Bone marrow (tissue), 2 donors: ENCODE data around the gene S100A4.
"Not testable (repeated sequence)": the region's sequence is repeated elsewhere in the genome, so short reads cannot be mapped to it uniquely, and the experiment has no call there.

Source experiments
- DNase-seq, 2 donors: peaks; one replicate each; lab custom pipeline; 2025; lab: John Stamatoyannopoulos, UW

S100A4 gene

GRCh38 chr1:153533689-153534201 is 11.9 kb downstream of the S100A4 start:
- no peak for DNase-seq

DNA sequence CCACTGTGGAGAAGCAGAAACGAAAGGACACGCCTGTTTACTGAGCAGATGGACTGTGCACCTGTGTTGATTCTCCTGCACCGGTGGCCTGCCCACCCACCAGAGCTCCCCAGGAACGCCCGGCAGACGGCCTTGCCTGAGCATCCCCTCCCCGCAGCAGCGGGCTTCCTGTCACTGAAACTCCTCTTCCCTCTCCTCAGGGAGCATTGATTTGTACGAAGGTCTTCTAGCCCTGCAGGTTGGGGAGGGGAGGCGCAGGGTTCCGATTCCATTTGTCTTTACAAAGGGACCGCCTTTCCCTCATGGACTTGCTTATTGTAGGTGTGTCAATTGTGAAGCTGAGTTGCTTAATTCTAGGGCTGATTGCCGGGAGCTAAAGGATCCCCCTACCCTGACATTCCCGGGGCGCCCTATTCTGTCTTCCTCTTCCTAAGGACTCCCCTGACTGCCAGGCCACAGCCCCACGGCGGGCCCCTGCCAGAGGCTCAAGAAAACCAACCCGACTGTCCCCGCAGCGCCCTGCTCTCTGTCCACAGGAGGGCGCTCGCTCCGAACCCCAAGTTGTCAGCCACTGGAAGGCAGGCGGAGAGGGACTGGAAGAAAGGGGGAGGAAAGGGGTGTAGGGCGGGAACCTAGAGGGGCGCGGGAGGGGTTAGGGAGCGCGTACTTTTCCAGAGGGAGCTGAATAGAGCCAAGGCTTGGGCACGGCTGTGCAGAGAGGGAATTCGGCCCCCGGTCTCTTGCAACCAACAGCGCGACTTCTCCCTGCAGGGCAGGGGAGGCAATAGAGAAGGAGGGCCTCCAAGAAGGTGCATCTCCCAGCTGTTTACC is 12.6 kb downstream of the S100A4 start:
- DNase-seq: peak; percentile 54 to 82

- DNase-seq: peak in 1 of 2 donors; percentile 53
Measured at GRCh38 chr1:153532181-153532580, 13.4 kb downstream of the S100A4 start.

GRCh38 chr1:153531638-153532037 is 14.0 kb downstream of the S100A4 start:
- no peak for DNase-seq

- no peak for DNase-seq
Measured at GRCh38 chr1:153527683-153528040, 17.9 kb downstream of the S100A4 start.

GRCh38 chr1:153527023-153527682 is 18.5 kb downstream of the S100A4 start:
- no peak for DNase-seq

GRCh38 chr1:153526132-153526543 is 19.5 kb downstream of the S100A4 start:
- DNase-seq: no peak

GRCh38 chr1:153525088-153525728 is 20.4 kb downstream of the S100A4 start:
- no peak for DNase-seq

DNA sequence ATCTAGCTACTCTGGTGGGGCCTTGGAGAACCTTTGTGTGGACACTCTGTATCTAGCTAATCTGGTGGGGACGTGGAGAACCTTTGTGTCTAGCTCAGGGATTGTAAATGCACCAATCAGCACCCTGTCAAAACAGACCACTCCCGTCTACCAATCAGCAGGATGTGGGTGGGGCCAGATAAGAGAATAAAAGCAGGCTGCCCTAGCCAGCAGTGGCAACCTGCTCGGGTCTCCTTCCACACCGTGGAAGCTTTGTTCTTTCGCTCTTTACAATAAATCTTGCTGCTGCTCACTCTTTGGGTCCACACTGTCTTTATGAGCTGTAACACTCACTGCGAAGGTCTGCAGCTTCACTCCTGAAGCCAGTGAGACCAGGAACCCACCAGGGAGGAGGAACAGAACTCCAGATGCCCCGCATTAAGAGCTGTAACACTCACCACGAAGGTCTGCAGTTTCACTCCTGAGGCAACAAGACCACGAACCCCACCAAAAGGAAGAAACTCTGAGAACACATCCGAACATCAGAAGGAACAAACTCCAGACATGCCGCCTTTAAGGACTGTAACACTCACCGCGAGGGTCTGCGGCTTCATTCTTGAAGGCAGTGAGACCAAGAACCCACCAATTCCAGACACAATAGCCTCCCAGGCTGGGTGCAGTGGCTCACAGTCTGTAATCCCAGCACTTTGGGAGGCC is 23.1 kb downstream of the S100A4 start:
- DNase-seq: not testable (repeated sequence)

DNA sequence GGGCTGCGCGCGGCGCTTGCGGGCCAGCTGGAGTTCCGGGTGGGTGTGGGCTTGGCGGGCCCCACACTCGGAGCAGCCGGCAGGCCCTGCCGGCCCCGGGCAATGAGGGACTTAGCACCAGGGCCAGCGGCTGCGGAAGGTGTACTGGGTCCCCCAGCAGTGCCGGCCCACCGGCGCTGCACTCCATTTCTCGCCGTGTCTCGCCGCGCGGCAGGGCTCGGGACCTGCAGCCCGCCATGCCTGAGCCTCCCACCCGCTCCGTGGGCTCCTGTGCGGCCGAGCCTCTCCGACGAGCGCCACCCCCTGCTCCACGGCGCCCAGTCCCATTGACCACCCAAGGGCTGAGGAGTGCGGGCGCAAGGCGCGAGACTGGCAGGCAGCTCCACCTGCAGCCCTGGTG is 23.8 kb downstream of the S100A4 start:
- not testable (repeated sequence) for DNase-seq

GRCh38 chr1:153520818-153521476 is 24.7 kb downstream of the S100A4 start:
- DNase-seq: no peak

GRCh38 chr1:153520137-153520691 is 25.4 kb downstream of the S100A4 start:
- not testable (repeated sequence) for DNase-seq

DNA sequence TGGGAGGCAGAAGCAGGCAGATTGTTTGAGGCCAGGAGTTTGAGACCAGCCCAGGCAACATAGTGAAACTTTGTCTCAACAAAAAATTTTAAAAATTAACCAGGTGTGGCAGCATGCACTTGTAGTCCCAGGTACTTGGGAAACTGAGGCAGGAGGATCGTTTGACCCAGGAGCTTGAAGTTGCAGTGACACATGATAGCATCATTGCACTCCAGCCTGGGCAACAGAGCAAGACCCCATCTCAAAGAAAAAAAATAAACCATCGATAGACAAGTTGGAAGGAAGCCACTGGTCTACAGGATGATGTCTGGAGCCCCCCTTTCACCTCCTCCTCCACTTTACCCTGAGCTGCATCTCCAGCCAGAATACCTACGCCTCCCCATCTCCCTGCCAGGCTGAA is 26.4 kb downstream of the S100A4 start:
- no peak for DNase-seq

- DNase-seq: no peak
Measured at GRCh38 chr1:153515504-153516394, 29.9 kb downstream of the S100A4 start.

- no peak for DNase-seq
Measured at GRCh38 chr1:153513666-153514065, 31.9 kb downstream of the S100A4 start.

DNA sequence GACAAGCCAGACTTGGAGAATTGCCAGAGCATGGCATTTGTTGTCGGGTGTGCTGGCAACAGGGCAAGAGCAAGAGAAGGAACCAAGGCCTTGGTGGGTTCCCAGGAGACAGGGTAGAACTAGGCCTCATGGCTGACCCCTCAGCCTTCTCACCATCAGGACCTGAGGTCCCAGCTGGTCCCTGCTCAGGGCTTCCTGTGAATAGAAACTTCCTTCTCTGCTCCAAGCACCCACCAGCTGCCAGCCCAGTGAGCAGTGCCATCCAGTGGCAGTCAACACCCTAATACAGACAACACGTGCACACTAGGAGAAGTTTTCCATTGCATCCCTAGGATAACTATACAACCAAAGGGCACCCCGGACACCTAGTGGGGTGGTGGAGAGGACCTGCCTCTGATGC is 32.6 kb downstream of the S100A4 start:
- peak in 1 of 2 donors; percentile 14 for DNase-seq

DNA sequence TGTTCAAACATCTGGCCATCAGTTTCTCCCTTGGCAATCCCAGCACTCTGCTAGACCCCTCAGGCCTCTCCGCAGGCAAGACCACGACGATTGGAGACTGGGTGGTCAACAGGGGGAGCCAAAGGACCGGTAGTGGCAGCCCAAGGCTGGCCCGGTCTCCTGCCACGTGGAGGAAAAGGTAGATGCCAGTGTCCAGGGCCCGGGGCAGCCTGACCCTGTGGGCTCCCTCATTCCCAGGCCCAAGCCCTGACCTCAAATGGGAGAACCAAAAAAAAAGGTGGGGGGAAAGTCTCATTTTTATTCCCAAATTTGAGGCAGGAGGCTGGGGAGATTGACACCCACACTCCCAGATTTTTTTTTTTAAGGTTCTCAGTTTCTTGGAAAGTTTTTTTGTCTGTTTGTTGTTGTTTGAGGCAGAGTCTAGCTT is 34.6 kb downstream of the S100A4 start:
- peak; percentile 36 to 41 for DNase-seq

- DNase-seq: peak in 1 of 2 donors; percentile 33
Measured at GRCh38 chr1:153509729-153510354, 35.8 kb downstream of the S100A4 start.

DNA sequence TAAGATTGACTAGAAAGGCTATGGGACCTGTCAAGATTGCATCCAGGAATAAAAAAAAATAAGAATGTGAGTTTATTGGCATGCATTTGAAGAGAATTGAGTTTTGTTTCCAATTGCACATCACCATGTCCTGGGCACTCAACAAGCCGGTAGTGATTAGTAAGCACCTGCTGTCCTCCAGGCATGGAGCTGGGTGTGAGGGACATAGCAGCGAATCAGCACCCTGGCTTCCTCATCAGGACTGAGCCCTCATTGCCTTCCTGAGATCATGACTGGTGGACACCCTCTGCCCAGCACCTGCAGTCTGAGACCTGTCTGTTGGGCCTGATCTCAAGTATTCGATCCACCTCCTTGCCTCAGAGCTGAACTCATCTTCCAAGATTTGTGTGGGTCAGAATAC is 36.6 kb downstream of the S100A4 start:
- DNase-seq: no peak
